GM12878 (cell line): ENCODE data around the gene MIER3. TPM values are rescaled to one million over a fixed set of nuclear protein-coding genes. Genes with fewer than 3 reads are reported as not detected.

Experiments
- ATAC-seq: fragments of 200-7000 bp; cut with Tn5 transposase; 3 replicates; pipeline ENCODE4 v1.9.1; 2020; ENCODE audit warnings: mild to moderate bottlenecking, moderate library complexity
- BruUV-seq: library from RNA; stranded (reverse); fragments of 400-500 nt; replicated peaks from 2 replicates; lab custom pipeline; 2021; lab: Mats Ljungman, UMichigan
- CTCF ChIA-PET: fragments of 300-600 bp; sonication (Branson Sonifier 250); formaldehyde crosslinking; extraction: SDS; loops from one replicate; lab custom pipeline; 2021; ENCODE audit warnings: inconsistent platforms; lab: Yijun Ruan, JAX
- POLR2A ChIA-PET: fragments of 350-600 bp; formaldehyde crosslinking; extraction: SDS; loops from one replicate; lab custom pipeline; 2021; ENCODE audit warnings: inconsistent platforms; lab: Charles Lee
- RAD21 ChIA-PET: fragments of 300-600 bp; sonication (Branson Sonifier 250); formaldehyde crosslinking; loops from one replicate; lab custom pipeline; 2023; ENCODE audit warnings: antibody characterized with exemption; ENCODE audit not compliant: unreplicated experiment; lab: Charles Lee
- SMC1A ChIA-PET: fragments of 300-600 bp; sonication (Branson Sonifier 250); formaldehyde crosslinking; loops from one replicate; lab custom pipeline; 2023; ENCODE audit not compliant: unreplicated experiment, uncharacterized antibody; lab: Charles Lee
- DNase-seq: peaks from one replicate; pipeline ENCODE4 v3.0.0-alpha.2; 2011; ENCODE audit warnings: low read depth, low spot score
- FAIRE-seq: peaks from 3 replicates; lab custom pipeline; 2011; peaks lifted over from hg19 to GRCh38; lab: Jason Lieb, UNC
- H2AFZ ChIP-seq: 2 replicates; pipeline ENCODE4 v1.6.0; 2011; ENCODE audit warnings: low read depth, low read length, control low read depth; ENCODE audit not compliant: control insufficient read depth
- H3K27ac ChIP-seq: 2 replicates; pipeline ENCODE4 v1.5.1; 2011; ENCODE audit warnings: control low read depth; ENCODE audit not compliant: control insufficient read depth, insufficient read depth
- H3K27me3 ChIP-seq, 2 experiments: replicated peaks in 1 of 2; 2 replicates each; pipeline versions ENCODE4 v1.6.0 to v1.6.1; 2011; ENCODE audit warnings: low read length in 1 of 2; ENCODE audit not compliant: control insufficient read depth in 2 of 2, insufficient read depth in 2 of 2
- H3K36me3 ChIP-seq, 2 experiments: 2 replicates each; pipeline ENCODE4 v1.5.1; 2011; ENCODE audit warnings: low read length in 1 of 2; ENCODE audit not compliant: control insufficient read depth in 2 of 2, insufficient read depth in 2 of 2
- H3K4me1 ChIP-seq: 2 replicates; pipeline ENCODE4 v1.6.1; 2011; ENCODE audit warnings: mild to moderate bottlenecking, low read length, moderate library complexity, mixed read lengths; ENCODE audit not compliant: control insufficient read depth, insufficient read depth
- H3K4me2 ChIP-seq: 2 replicates; pipeline ENCODE4 v1.6.0; 2011; ENCODE audit warnings: control low read depth; ENCODE audit not compliant: control insufficient read depth, insufficient read depth
- H3K4me3 ChIP-seq: fragments of 200-600 bp; sonication (generic); 2 replicates; pipeline ENCODE4 v1.5.1; 2016
- H3K79me2 ChIP-seq: 2 replicates; pipeline ENCODE4 v1.6.0; 2011; ENCODE audit warnings: low read length; ENCODE audit not compliant: control insufficient read depth, insufficient read depth
- H3K9ac ChIP-seq: 2 replicates; pipeline ENCODE4 v1.8.0; 2011; ENCODE audit warnings: low read length, control low read depth, mixed read lengths; ENCODE audit not compliant: control insufficient read depth, insufficient read depth
- H3K9me3 ChIP-seq: replicated peaks from 3 replicates; pipeline ENCODE4 v1.5.1; 2011; ENCODE audit warnings: mild to moderate bottlenecking, low read length; ENCODE audit not compliant: control insufficient read depth, insufficient read depth
- H4K20me1 ChIP-seq: 2 replicates; pipeline ENCODE4 v1.6.0; 2011; ENCODE audit not compliant: control insufficient read depth, insufficient read depth
- ATF7 ChIP-seq: fragments of 450-650 bp; IDR thresholded peaks from 2 replicates; pipeline ENCODE4 v1.6.1; 2016; ENCODE audit warnings: low read depth, mild to moderate bottlenecking
- CBFB ChIP-seq: IDR thresholded peaks from 2 replicates; pipeline ENCODE4 v1.6.1; 2016; ENCODE audit warnings: antibody characterized with exemption, low read depth
- CEBPB ChIP-seq, 2 experiments: fragments of 150-350 bp in 1 of 2; IDR thresholded peaks; 2 replicates each; pipeline ENCODE4 v1.6.1; 2012 to 2014; ENCODE audit warnings: low read depth in 2 of 2, low read length in 2 of 2, borderline replicate concordance in 1 of 2, inconsistent platforms in 1 of 2
- FOS ChIP-seq: IDR thresholded peaks from 3 replicates; pipeline ENCODE4 v1.6.1; 2011; ENCODE audit warnings: borderline replicate concordance; ENCODE audit not compliant: insufficient read length; ENCODE audit errors: extremely low read depth
- FOXK2 ChIP-seq: fragments of 450-650 bp; IDR thresholded peaks from 2 replicates; pipeline ENCODE4 v1.6.1; 2017; ENCODE audit warnings: mild to moderate bottlenecking, moderate library complexity
- HDAC6 ChIP-seq: fragments of 200-600 bp; sonication (generic); IDR thresholded peaks from one replicate; pipeline ENCODE4 v1.8.0; 2017; ENCODE audit warnings: antibody characterized with exemption; ENCODE audit not compliant: unreplicated experiment
- IRF3 ChIP-seq: fragments of 450-650 bp; IDR thresholded peaks from 2 replicates; pipeline ENCODE4 v1.6.1; 2014; ENCODE audit warnings: mild to moderate bottlenecking
- KLF5 ChIP-seq: fragments of 450-650 bp; IDR thresholded peaks from 2 replicates; pipeline ENCODE4 v1.6.1; 2014; ENCODE audit warnings: mild to moderate bottlenecking; ENCODE audit not compliant: partially characterized antibody
- MTA3 ChIP-seq: IDR thresholded peaks from 2 replicates; pipeline ENCODE4 v1.6.1; 2012; ENCODE audit warnings: low read length, inconsistent platforms, borderline replicate concordance
- SREBF1 ChIP-seq: IDR thresholded peaks from 2 replicates; pipeline ENCODE4 v1.6.1; 2012; ENCODE audit warnings: mild to moderate bottlenecking, low read length
- STAT3 ChIP-seq: IDR thresholded peaks from 2 replicates; pipeline ENCODE4 v1.6.1; 2011; ENCODE audit warnings: low read depth, low read length, improper control_type of control experiment
- ZNF687 ChIP-seq: fragments of 450-650 bp; IDR thresholded peaks from 2 replicates; pipeline ENCODE4 v1.6.1; 2017; ENCODE audit warnings: mild to moderate bottlenecking, moderate library complexity
- WGBS: methylation state at CpG from one replicate; pipeline ENCODE4 v1.1.6; 2016; ENCODE audit warnings: low lambda C conversion rate; ENCODE audit not compliant: insufficient replicate concordance, insufficient coverage; ENCODE audit errors: missing lambda C conversion rate; 5-methylcytosine and 5-hydroxymethylcytosine counted together
- in situ Hi-C: fragments of 300-500 bp; cut with MboI; formaldehyde crosslinking; loops from 9 replicates; pipeline ENCODE4 v1.14.3; 2018; ENCODE audit warnings: mixed read lengths
- intact Hi-C: fragments of 100-400 bp; cut with micrococcal nuclease; formaldehyde crosslinking; loops from one replicate; pipeline ENCODE4 v1.14.2; 2022; ENCODE audit not compliant: unreplicated experiment
- polyA plus RNA-seq, 11 experiments: library from polyadenylated mRNA; depleted of rRNA in 4 of 11; unstranded in 6 of 11; stranded (reverse) in 5 of 11; fragments of >200 nt; fragmentation: Nextera tagmentation in 4 of 11; fragmentation: Illumina TruSeq in 1 of 11; extraction: Ambion mirVana in 4 of 11; extraction: Trizol in 1 of 11; gene quantifications; 1 replicate in 1 of 11; 2 replicates in 10 of 11; pipeline versions ENCODE4 v1.2.1 to v1.2.3, GENCODE V29; 2011 to 2016; ENCODE audit warnings: inconsistent platforms in 2 of 11, missing spikeins in 2 of 11, low read depth in 1 of 11
- total RNA-seq, 4 experiments: library from RNA; depleted of rRNA in 3 of 4; stranded (reverse); fragments of >200 nt in 3 of 4; fragmentation: Illumina TruSeq in 1 of 4; extraction: Trizol in 1 of 4; gene quantifications; 2 replicates each; pipeline versions ENCODE4 v1.2.1 to v1.2.3, GENCODE V29; 2013 to 2021

MIER3 gene
- total and polyA plus RNA-seq, 10 of the 15 experiments (the other 5 are each of a cell fraction or from before 2014, with no cell fraction given): 2.9 to 14.6 (median 7.2) TPM

GRCh38 chr5:56914678-56915077 is 37.2 kb downstream of the MIER3 start:
- Histone ChIP-seq H3K79me2 (peaks cover 2% of the 10 kb centered on the region; the same call in 1 of the 2 replicates), H3K9ac (no peak overlapping the region), H4K20me1 (no peaks in the 10 kb centered on the region), H2AFZ (no peak overlapping the region), H3K4me1 (peaks cover 7% of the 10 kb centered on the region), H3K36me3 (no peaks in the 10 kb centered on the region), H3K27ac (no peak overlapping the region), H3K4me2 (no peak overlapping the region), H3K4me3 (no peak overlapping the region), H3K9me3 (no peaks in the 10 kb centered on the region), H3K27me3 (no peaks in the 10 kb centered on the region)
- TF ChIP-seq FOS: no peak
- no peak for TF ChIP-seq CBFB
- no TSS peak for BruUV-seq
- in situ Hi-C loops: loop anchor here (25.0 kb wide), 1 partner anchor 1548 kb away; the partner anchor contains the start of gene PLK2
- intact Hi-C loops: no loop called here
- 92% methylated on average over 2 of the region's 2 CpGs for WGBS
- ChIA-PET CTCF (interaction anchor here (1.2 to 2.7 kb wide), 3 partner anchors 12 to 224 kb away, joined by 3 to 10 read pairs (median 3); no protein-coding TSS in a partner anchor), POLR2A (interaction anchor here (0.6 kb wide), 1 partner anchor 248 kb away, joined by 3 read pairs; no protein-coding TSS in a partner anchor), SMC1A (interaction anchor here (1.3 kb wide), 1 partner anchor 21 kb away, joined by 3 read pairs; no protein-coding TSS in a partner anchor), RAD21 (interaction anchor here (0.7 kb wide), 1 partner anchor 36 kb away, joined by 3 read pairs; no protein-coding TSS in a partner anchor)
- no peak for DNase-seq
- no peak for ATAC-seq
- FAIRE-seq: no peak

- ChIA-PET RAD21 (interaction anchor here (1.2 kb wide), 1 partner anchor 224 kb away, joined by 4 read pairs; no protein-coding TSS in a partner anchor), POLR2A (no interaction called here), SMC1A (interaction anchor here (0.8 kb wide), 1 partner anchor 11 kb away, joined by 4 read pairs; no protein-coding TSS in a partner anchor), CTCF (interaction anchor here (0.8 to 0.9 kb wide), 2 partner anchors 12 to 438 kb away, joined by 3 to 4 read pairs; no protein-coding TSS in a partner anchor)
- H3K4me1 ChIP-seq: peaks cover 7% of the 10 kb centered on the region
- no peaks in the 10 kb centered on the region for H3K27me3 ChIP-seq
- no peak overlapping the region for H3K27ac ChIP-seq
- ATAC-seq (no peak), FAIRE-seq (no peak), DNase-seq (no peak)
- H3K9me3 ChIP-seq: no peaks in the 10 kb centered on the region
- H3K9ac ChIP-seq: no peak overlapping the region
- peaks cover 2% of the 10 kb centered on the region; the same call in 1 of the 2 replicates for H3K79me2 ChIP-seq
- BruUV-seq: no TSS peak
- no peaks in the 10 kb centered on the region for H3K36me3 ChIP-seq
- no peak overlapping the region for H2AFZ ChIP-seq
- intact Hi-C loops (no loop called here), in situ Hi-C loops (loop anchor here (25.0 kb wide), 1 partner anchor 1549 kb away; the partner anchor contains the start of gene PLK2)
- no peak overlapping the region for H3K4me2 ChIP-seq
- H4K20me1 ChIP-seq: no peaks in the 10 kb centered on the region
- H3K4me3 ChIP-seq: no peak overlapping the region
- WGBS: 98% methylated on average over 3 of the region's 3 CpGs
- no peak for TF ChIP-seq ATF7
- no peak for TF ChIP-seq KLF5
- TF ChIP-seq CEBPB (IDR thresholded peaks at IDR 0.05; ENCODE audit: borderline replicate concordance in 1 of 2, low read depth in 2 of 2, low read length in 2 of 2): no peak
- TF ChIP-seq FOXK2: no peak
- TF ChIP-seq HDAC6: no peak
- TF ChIP-seq SREBF1: no peak
- no peak for TF ChIP-seq STAT3
- no peak for TF ChIP-seq IRF3
- TF ChIP-seq FOS: no peak
- no peak for TF ChIP-seq MTA3
- no peak for TF ChIP-seq ZNF687
Observed at GRCh38 chr5:56913766-56914165, 38.2 kb downstream of the MIER3 start.
